ENCODE results near the gene AKNA. TPM values are rescaled to one million over a fixed set of nuclear protein-coding genes. Genes with fewer than 3 reads are reported as not detected.

Gene AKNA
- total and polyA plus RNA-seq, 12 donors, result 4.8 to 37.3 (median 15.9) TPM

DNA sequence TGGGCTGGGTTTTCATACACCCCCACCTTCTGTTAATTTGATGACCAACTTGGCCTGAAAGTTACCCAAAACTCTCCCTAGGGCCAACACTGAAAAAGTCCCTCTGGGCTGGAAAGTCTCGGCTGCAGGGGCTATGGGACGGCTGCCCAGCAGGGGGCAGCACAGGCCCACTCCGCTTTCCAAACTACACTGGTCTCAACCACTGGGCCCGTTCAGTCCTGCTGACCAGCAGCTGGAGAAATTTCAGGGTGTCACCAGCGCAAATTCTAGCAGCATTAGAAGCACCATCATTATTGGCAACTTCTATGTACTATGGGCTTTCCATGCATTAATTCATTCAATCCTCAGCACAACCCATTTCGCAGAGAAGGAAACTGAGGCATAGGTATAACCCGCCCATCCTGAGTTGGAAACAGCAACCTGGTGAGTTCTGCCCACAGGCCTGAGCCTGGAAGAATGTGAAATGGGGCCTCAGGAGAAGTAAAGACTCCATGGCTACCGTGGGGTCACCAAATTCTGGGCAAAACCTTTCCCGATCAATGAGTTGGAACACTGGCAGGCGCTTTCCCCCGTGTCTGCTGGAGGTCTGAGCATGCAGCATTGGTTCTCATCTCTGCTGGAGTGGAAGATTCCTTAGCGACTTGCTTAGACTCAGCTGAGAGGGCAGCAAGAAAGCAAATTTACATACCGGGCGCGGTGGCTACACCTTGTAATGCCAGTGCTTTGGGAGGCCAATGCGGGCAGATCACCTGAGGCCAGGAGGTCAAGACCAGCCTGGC, 48.5 kb downstream of the AKNA start:
- DNase-seq, result peak; percentile 49 to 79 (median 66)
- intact Hi-C loops (cut with DNase I), result no loop called here
- no peak overlapping the region for H3K4me3 ChIP-seq
- peaks cover 0 to 78% of the 10 kb centered on the region in 2 donors for H3K36me3 ChIP-seq (replicated peaks in 1 of 2)
- WGBS, 4 donors, result 71 to 81% (median 79%) methylated on average over 14 to 16 of the region's 16 CpGs
- H3K27me3 ChIP-seq, result no peaks in the 10 kb centered on the region
- H3K9me3 ChIP-seq (replicated peaks in 1 of 3), result no peaks in the 10 kb centered on the region
- TF ChIP-seq, protein P1, sequence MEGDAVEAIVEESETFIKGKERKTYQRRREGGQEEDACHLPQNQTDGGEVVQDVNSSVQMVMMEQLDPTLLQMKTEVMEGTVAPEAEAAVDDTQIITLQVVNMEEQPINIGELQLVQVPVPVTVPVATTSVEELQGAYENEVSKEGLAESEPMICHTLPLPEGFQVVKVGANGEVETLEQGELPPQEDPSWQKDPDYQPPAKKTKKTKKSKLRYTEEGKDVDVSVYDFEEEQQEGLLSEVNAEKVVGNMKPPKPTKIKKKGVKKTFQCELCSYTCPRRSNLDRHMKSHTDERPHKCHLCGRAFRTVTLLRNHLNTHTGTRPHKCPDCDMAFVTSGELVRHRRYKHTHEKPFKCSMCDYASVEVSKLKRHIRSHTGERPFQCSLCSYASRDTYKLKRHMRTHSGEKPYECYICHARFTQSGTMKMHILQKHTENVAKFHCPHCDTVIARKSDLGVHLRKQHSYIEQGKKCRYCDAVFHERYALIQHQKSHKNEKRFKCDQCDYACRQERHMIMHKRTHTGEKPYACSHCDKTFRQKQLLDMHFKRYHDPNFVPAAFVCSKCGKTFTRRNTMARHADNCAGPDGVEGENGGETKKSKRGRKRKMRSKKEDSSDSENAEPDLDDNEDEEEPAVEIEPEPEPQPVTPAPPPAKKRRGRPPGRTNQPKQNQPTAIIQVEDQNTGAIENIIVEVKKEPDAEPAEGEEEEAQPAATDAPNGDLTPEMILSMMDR (IDR thresholded peaks at IDR 0.05), result peak; percentile 78 to 89 (median 80)
- no peak for TF ChIP-seq POLR2A (IDR thresholded peaks at IDR 0.05)
- H3K4me1 ChIP-seq (replicated peaks in 1 of 2), result no peaks in the 10 kb centered on the region
- no peak overlapping the region for H3K27ac ChIP-seq

DNA sequence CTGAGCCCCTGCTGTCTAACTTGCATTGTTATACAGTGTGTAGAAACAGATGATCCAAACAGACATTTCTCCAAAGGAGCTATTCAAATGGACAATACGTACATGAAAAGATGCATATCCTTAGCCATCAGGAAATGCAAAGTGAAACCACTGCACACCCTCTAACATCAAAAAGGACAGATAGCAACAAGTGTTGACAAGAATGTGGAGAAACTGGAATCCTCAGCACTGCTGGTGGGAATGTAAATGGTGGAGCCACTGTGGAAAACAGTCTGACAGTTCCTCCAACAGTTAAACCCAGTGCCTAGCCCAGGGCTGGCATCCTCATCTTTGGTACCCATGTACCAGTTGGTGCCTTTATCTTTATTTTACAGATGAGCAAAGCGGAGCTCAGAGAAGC, 49.6 kb downstream of the AKNA start:
- H3K9me3 ChIP-seq (replicated peaks in 1 of 3), result no peaks in the 10 kb centered on the region
- no peaks in the 10 kb centered on the region for H3K4me1 ChIP-seq (replicated peaks in 1 of 2)
- no peak for DNase-seq
- intact Hi-C loops (cut with DNase I), result no loop called here
- H3K27me3 ChIP-seq, result no peaks in the 10 kb centered on the region
- no peak for TF ChIP-seq POLR2A (IDR thresholded peaks at IDR 0.05)
- TF ChIP-seq, protein P1 (IDR thresholded peaks at IDR 0.05), result no peak
- H3K36me3 ChIP-seq (replicated peaks in 1 of 2), result peaks cover 0 to 67% of the 10 kb centered on the region in 2 donors
- no peak overlapping the region for H3K4me3 ChIP-seq
- WGBS, 4 donors, result 89 to 98% (median 94%) methylated on average over 2 of the region's 2 CpGs
- no peak overlapping the region for H3K27ac ChIP-seq

DNA sequence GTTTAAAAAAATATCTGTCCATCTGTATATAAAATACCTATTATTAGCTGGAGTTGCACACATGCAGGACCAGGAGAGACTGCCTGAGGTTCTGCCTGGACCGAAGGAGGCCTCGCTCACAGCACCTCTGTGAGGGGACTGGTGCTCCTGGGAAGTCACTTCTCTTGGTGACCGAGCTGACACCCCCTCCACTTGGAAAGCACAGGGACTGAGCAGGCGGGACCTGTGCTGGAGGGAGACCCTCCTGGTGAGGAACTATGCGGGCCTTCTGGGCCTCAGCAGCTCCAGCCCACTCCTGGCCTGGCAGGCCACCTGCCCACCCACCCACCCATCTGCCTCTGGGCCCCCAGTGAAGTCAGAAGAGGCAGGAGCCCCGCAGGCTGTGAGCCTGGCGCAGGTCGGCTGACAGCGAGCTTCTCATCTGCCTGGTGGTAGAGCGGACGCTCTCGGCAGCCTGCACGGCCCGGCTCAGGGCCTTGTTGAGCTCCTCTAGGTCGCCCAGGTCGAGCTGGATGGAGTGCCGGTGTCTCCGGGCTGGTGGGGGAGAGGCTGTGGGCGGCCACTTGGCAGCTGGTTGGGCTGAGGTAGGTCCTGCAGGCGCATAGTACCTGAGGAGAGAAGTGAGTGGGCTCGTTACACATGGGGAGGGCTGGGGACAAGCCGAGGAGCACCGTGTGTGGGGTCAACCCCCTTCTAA, 50.9 kb downstream of the AKNA start:
- WGBS, 4 donors, result 89 to 99% (median 94%) methylated on average over 9 to 23 of the region's 23 CpGs
- intact Hi-C loops (cut with DNase I), result no loop called here
- TF ChIP-seq POLR2A (IDR thresholded peaks at IDR 0.05), result no peak
- TF ChIP-seq, protein P1 (IDR thresholded peaks at IDR 0.05), result no peak

DNA sequence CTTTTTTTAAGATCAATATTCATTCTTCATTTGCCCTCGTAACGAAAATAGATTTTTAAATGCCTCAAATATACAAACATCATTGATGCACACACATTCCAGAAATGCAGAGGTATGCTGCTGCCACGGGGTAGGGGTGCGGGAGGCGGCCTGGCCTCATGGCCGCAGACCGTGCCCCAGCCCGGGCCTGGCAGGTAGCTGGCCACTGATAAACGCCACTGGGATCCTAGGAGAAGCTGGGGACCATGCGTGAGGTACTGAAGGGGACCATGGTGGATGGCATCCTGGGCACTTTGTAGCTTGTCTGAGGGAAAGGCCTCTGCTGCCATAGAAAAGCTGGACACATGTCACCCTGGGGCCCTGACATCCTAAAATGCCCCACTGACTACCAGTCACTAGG, 51.6 kb downstream of the AKNA start:
- DNase-seq, result no peak
- Histone ChIP-seq H3K36me3 (replicated peaks in 1 of 2) (peaks cover 0 to 46% of the 10 kb centered on the region in 2 donors), H3K4me1 (replicated peaks in 1 of 2) (no peaks in the 10 kb centered on the region), H3K27ac (no peak overlapping the region), H3K27me3 (no peaks in the 10 kb centered on the region), H3K4me3 (no peak overlapping the region), H3K9me3 (replicated peaks in 1 of 3) (no peaks in the 10 kb centered on the region)
- TF ChIP-seq POLR2A (IDR thresholded peaks at IDR 0.05), result no peak
- TF ChIP-seq, protein P1 (IDR thresholded peaks at IDR 0.05), result no peak
- 82 to 84% (median 82%) methylated on average over 10 of the region's 10 CpGs for WGBS, 4 donors
- intact Hi-C loops (cut with DNase I), result no loop called here

More for the DNA sequence above, 50.9 kb downstream of the AKNA start:
- no peak for DNase-seq
- Histone ChIP-seq H3K4me3 (no peak overlapping the region), H3K36me3 (replicated peaks in 1 of 2) (peaks cover 0 to 53% of the 10 kb centered on the region in 2 donors), H3K27ac (no peak overlapping the region), H3K4me1 (replicated peaks in 1 of 2) (no peaks in the 10 kb centered on the region), H3K27me3 (no peaks in the 10 kb centered on the region), H3K9me3 (replicated peaks in 1 of 3) (no peaks in the 10 kb centered on the region)
